Thyroid gland (tissue), 4 donors: ENCODE results near the gene EYS.

Experiments
- POLR2A ChIP-seq, 2 donors: fragments of 450-650 bp; IDR thresholded peaks; one replicate each; pipeline ENCODE4 v1.6.1; 2017; ENCODE audit warnings: antibody characterized with exemption in 2 of 2, mild to moderate bottlenecking in 2 of 2, moderate library complexity in 1 of 2
- TF ChIP-seq, protein P1 (sequence below), 6 experiments: fragments of 200-600 bp in 3 of 6; fragments of 450-650 bp in 3 of 6; sonication (generic) in 3 of 6; IDR thresholded peaks; one replicate each; pipeline ENCODE4 v1.5.1; 2016 to 2019; ENCODE audit warnings: antibody characterized with exemption in 6 of 6, mild to moderate bottlenecking in 2 of 6, inconsistent platforms in 1 of 6, moderate library complexity in 1 of 6

DNA sequence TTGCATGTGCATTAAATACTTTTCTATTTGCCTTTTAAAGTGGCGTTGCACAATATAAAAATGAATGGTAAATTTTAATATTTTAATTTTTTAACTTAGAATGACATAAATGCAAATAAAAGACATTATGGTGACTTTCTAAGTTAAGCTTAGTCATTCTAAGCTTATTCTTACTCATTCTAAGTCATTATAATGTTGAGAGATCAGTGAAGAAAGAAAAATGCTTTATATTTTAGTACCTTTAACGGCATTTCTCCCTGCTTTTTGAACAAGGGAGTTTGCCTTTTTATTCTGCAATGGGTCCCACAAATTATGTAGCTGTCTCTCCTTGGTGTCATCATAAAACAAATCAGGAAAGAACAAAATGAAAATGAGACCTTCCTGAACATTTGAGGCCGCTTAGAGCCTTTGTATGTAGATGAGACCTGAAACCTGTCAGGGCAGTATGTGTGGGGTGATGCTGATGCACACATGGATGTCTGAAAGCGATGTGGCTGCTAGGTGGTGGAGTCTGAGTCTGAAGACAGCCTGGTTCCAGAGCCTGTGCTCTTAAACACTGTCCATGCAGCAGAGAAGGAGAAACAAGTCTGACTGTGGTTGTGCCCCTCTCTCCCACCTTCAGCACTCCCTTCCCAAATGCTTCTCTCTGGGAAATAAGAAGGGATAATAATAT lies 1913.4 kb downstream of the EYS start:
- TF ChIP-seq, protein P1, sequence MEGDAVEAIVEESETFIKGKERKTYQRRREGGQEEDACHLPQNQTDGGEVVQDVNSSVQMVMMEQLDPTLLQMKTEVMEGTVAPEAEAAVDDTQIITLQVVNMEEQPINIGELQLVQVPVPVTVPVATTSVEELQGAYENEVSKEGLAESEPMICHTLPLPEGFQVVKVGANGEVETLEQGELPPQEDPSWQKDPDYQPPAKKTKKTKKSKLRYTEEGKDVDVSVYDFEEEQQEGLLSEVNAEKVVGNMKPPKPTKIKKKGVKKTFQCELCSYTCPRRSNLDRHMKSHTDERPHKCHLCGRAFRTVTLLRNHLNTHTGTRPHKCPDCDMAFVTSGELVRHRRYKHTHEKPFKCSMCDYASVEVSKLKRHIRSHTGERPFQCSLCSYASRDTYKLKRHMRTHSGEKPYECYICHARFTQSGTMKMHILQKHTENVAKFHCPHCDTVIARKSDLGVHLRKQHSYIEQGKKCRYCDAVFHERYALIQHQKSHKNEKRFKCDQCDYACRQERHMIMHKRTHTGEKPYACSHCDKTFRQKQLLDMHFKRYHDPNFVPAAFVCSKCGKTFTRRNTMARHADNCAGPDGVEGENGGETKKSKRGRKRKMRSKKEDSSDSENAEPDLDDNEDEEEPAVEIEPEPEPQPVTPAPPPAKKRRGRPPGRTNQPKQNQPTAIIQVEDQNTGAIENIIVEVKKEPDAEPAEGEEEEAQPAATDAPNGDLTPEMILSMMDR (IDR thresholded peaks at IDR 0.05) = no peak
- TF ChIP-seq POLR2A (IDR thresholded peaks at IDR 0.05) = no peak
